ENCODE results near the gene OXSR1.
"Not testable (repeated sequence)": the region's sequence is repeated elsewhere in the genome, so short reads cannot be mapped to it uniquely, and the experiment has no call there.

The OXSR1 gene

DNA sequence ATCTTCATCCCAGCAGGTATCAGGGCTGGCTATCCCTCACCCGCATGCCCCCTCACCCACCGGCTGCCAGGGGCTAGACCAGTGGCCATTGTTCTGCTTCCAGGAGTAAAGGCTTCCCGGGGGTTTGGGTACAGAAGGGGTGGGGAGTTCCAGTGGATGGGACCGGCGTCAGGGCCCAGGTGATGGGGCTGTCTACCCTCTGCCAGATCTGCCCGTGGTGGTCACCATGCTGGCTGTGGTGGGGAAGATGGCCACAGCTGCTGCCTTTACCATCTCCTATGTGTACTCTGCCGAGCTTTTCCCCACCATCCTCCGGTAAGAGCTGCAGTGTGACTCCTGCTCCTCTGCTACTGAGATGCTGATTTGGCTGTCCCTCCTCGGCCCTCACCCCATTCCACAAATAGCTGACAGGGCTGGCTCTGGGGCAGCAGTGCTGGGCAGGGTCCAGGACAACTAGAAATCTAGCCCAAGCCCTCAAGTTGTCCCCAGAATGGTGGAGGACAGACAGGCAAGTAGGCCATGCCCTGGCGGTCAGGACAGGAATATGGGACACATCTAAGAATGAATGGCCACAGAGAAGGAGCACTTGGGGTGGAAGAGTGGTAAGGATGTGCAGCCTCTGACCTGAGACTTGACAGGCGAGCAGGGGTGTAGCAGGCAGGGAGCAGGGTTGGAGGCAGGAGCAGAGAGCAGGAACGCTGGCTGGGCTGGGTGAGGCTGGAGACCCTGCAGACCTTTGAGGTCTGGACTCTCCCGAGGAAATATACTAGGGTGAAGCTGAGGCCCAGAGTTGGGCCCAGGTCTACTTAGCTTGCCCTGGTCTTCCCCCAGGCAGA lies 111.0 kb downstream of the OXSR1 start:
- no peak for DNase-seq

DNA sequence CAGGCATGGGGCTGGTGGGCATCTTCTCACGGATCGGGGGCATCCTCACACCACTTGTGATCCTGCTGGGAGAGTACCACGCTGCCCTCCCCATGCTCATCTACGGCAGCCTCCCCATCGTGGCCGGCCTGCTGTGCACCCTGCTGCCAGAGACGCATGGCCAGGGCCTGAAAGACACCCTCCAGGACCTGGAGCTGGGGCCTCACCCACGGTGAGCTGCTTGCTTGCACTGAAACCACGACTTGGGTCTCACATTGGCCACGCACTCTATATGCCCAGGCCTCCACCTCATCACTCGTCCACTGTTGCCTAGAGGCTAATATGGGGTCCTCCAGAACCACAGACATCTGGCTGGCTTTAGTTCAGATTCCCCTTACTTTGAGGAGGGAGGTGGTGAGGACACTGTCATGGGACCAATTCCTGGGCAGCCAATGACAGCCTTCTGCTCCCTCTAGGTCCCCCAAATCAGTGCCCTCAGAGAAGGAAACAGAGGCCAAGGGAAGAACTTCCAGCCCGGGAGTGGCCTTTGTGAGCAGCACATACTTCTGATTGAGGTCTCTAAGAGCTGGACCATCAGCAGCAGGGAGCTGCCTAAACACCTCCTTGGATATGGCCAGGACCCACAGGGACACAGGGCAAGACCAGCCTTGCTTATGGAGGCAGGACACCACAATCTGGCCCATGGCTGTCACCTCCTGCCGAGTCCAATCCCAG lies 111.7 kb downstream of the OXSR1 start:
- DNase-seq: no peak

DNA sequence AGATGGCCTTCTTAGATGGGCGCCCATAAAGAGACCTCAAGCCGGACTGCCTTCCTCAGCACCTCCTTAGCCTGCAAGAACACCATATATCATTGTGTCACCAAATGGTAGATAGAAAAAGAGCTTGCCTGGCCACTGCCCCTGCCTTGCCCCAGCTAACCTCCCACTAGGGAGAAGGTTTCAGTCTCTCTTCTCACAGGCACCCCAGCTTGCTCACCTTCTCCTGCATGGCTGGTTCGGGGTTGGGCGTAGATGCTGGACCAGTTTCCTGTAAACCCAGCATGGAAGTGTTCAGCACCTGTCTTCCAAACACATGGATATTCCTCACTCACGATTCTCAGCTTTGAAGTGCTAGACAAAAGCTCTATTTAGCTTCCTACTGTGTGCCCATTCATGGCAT lies 113.5 kb downstream of the OXSR1 start:
- DNase-seq: no peak

DNA sequence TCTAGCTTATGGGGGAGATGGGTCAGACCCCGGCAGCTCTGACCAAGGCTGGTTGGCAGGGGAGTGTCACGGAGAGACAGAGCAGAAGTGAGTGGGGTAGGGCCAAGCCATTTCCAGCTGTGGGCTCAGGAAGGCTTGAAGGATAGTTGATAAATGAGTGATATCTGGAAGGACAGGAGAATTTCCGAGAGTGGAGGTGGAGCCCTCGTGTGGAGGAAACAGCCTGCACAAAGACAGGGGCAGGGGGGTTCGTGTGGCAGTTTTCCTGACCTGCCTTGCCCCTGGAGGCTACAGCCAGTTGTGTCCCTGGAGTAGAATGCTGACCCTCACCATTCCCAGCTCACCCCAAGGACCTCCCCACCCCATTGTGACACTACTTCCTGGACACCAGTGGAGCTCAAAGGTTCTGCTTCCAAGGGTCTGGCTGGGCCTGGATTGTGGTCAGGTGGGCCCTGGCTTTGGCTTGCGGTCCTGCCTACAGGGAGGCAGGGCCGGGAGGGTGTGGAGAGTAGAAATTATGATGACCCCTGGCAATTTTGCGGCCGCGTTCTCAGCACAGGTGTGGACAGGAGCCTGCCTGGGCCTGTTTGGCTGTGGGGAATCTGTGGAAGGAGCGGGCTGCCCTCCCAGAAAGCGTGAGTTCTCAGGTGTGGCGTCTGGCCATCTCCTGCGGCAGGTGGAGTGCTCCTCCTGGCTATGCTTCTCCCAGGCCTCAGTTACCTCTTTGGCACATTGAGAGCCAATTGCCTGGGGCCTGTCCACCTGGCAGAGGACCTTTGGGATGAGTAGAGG lies 116.8 kb downstream of the OXSR1 start, which contains the start of gene SLC22A14:
SLC22A14 (plus strand) TSS at position 400 of the 792 bp plus-strand sequence. CDS start 23,733 bp downstream, outside the sequence.
- no peak for DNase-seq

DNA sequence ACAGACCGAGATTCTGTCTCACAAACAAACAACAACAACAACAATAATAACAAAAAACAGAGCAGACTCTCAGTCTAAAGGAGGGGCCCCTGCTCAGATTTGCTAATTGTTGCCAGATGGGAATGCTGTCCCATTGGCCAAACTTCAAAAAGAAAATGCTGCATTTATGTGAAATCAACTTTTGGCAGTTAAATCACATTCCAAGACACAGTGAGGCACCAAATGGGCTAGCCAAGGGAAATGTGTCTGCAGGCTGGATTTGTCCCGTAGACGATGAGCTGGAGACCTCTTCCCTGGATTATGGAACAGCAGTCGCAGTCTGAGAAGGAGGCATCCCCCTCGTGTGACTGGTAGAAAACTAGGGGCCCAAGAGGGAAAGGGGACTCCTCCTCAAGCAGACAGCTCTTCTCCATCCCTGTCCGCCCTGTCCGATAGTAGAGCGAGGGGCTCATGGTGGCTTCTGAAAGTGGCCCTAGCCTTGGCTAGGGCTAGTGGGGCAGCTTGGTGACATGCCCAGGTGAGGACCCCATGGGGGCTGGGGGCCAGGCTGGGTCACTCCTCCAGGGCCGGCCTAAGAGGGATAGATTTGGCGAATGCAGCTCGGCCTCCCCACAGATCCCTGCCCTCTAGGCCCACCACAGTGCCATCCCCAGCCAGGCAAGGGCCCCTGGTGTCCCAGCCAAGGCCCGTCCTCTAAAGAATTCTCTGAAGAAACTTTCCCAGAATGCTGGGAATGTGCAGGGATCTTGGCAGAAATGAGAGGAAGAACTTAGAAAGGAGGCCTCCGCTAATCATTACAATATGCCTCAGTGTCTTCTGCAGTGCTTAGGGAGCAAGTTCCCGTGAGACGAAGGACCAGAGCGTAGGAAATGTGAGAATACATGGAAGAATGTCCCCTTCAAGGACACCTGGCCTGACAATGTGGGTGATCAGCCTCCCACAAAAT lies 118.7 kb downstream of the OXSR1 start:
- DNase-seq: no peak

DNA sequence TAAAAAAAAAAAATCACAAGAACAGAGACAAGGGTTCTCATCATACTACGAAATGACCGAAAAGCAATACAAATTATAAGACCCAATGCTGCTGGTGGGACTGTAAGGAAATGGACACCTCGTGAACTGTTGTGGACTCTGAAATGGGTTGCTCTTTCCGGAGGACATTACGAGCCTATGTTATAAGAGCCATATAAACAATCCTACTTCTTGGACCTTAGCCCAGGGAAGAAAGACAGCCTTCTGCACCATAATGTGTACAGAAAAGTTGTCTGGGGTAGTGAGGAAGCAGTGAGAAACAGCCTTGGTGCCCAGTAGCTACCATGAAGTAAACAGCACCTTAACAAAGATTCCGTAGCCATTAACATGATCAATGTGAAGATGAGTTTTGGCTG lies 119.4 kb downstream of the OXSR1 start:
- no peak for DNase-seq

DNA sequence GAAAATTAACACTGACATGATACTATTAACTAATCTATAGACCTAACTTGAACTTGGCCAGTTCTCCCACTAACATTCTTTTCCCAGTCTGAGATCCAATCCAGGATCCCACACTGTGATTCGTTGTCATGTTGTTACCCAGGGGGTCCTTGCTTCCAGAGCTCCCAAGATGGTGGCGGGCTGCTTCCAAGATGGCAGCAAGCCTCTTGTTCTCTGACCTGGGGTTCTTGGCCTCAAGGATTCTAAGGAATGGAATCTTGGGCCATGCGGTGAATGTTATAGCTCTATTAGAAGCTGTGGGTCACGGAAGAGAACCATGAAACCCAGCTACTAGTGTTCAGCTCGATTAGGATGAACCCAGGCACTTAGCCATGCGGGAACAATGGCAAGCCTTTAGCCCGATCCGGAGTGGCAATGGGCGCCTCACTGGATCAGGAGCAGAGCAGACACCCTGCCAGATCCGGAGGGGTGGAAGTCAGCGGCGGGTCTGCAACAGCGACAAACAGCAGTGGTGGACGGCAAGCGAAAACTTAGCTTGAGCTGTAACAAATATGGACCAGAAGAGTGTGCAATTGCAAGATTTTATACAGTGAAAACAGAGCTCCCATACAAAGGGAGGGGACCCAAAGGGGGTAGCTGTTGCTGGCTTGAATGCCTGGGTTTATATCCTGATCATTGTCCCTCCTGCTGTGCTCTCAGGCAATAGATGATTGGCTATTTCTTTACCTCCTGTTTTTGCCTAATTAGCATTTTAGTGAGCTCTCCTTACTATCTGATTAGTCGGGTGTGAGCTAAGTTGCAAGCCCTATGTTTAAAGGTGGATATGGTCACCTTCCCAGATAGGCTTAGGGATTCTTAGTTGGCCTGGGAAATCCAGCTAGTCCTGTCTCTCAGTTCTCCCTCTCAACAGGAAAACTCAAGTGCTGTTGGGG lies 124.2 kb downstream of the OXSR1 start:
- DNase-seq: not testable (repeated sequence)

DNA sequence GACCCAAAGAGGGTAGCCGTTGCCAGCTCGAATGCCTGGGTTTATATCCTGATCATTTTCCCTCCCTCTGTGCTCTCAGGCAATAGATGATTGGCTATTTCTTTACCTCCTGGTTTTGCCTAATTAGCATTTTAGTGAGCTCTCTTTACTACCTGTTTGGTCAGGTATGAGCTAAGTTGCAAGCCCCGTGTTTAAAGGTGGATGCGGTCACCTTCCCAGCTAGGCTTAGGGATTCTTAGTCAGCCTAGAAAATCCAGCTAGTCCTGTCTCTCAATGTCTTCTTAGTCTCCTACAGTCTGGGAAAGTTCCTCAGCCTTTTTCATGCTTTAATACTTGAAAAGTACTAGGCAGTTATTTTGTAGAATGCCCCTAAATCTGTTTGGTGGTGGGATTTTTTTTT lies 131.7 kb downstream of the OXSR1 start:
- not testable (repeated sequence) for DNase-seq

DNA sequence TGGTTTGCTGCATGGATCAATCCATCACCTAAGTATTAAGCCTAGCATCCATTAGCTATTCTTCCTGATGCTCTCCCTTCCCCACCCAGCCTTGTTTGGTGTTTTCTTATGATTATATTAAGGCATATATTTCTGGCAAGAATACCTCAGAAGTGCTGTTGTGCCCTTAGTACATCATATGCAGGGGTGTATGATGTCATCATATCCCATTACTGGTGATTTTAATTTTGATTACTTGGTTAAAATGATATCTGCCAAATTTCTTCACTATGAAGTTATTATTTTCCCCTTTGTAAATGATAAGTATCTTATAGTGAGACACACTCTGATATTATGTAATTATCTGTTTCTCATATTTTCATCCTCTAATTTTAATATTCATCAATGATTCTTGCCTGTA lies 132.2 kb downstream of the OXSR1 start:
- DNase-seq: no peak

DNA sequence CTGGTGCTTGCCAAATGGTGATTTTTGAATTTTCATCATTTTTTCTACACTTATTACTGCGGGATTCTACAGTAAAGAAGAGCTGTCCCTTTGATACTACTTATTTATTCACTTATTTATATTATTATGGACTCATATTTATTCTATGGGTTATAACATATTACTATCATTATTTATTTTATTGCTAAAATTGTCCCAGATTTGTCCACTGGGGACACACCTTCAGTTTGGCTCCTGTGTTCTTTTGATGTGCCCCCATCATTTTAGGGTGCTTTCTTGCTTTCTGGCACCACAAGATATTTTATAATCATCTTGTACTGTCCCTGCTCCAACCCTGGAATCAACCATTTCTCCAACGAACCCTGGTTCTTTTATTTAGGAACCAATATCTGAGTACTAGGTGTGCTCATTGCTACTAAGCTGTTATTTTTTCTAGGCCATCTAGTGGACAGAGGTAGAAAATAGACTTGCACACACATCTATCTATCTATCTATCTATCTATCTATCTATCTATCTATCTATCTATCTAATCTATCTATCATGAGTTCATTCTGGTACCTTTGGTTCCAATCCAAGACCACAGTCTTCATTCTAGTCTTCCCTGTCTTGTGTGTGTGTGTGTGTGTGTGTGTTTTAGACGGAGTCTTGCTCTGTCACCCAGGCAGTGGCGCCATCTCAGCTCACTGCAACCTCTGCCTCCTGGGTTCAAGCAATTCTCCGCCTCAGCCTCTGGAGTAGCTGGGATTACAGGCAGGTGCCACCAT lies 132.8 kb downstream of the OXSR1 start:
- DNase-seq: no peak

Measured in SHP77 (cell line).